ENCODE data around the gene NPEPPS.

DNA sequence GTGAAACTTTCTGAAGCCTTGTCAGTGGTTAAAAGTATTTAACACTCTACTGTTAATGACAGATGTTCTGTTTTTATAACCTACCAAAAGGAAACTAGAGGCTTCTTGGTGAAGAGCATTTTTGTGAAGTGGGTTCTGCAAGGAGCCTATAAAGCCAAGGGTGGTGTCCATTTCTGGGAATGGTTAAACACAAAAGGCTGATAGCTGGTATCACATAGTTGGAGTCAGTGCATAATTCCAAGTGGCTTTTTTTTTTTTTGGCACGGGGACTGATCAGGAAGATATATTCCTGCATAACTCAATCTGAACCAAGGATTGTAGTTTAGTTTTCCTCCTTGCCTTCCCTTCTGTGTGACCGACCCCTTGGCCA is 91.3 kb downstream of the NPEPPS start:
- TF ChIP-seq, protein P1, sequence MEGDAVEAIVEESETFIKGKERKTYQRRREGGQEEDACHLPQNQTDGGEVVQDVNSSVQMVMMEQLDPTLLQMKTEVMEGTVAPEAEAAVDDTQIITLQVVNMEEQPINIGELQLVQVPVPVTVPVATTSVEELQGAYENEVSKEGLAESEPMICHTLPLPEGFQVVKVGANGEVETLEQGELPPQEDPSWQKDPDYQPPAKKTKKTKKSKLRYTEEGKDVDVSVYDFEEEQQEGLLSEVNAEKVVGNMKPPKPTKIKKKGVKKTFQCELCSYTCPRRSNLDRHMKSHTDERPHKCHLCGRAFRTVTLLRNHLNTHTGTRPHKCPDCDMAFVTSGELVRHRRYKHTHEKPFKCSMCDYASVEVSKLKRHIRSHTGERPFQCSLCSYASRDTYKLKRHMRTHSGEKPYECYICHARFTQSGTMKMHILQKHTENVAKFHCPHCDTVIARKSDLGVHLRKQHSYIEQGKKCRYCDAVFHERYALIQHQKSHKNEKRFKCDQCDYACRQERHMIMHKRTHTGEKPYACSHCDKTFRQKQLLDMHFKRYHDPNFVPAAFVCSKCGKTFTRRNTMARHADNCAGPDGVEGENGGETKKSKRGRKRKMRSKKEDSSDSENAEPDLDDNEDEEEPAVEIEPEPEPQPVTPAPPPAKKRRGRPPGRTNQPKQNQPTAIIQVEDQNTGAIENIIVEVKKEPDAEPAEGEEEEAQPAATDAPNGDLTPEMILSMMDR (optimal IDR thresholded peaks at IDR 0.05 in 1 of 3, IDR thresholded peaks at IDR 0.05 in 1 of 3, conservative IDR thresholded peaks at IDR 0.05 in 1 of 3; ENCODE audit: extremely low read depth in 1 of 3, insufficient read depth in 2 of 3, low read length in 3 of 3) = no peak
- no peak for TF ChIP-seq EZH2 (IDR thresholded peaks at IDR 0.05; ENCODE audit: low read length)

Measured in keratinocyte (primary cell).